Activated naive CD4-positive, alpha-beta T cell treated with anti-CD3 and anti-CD28 coated beads, Interleukin-2, amount 50 U/mL, for 72 hours (primary cell): ENCODE data around the gene STX16. TPM values are rescaled to one million over a fixed set of nuclear protein-coding genes. Genes with fewer than 3 reads are reported as not detected.

Experiments used
- total RNA-seq, 2 donors: library from RNA; stranded (reverse); gene quantifications; one replicate each; pipeline ENCODE4 v1.2.3, GENCODE V29; 2022

STX16 gene
- total RNA-seq, 2 donors from 2014 or later = 130 to 135 TPM

Other genes with a start within 250 kb of the STX16 start
- not detected for gene APCDD1L, start 135.9 kb upstream of the STX16 start, total RNA-seq
- 10 to 100 TPM; 12.8 to 21.6 TPM for gene NPEPL1, start 41.5 kb downstream of the STX16 start, total RNA-seq
- gene GNAS-AS1, start 199.6 kb downstream of the STX16 start, total RNA-seq = 1 to 10 TPM; 3.0 to 3.4 TPM
- 100 to 1,000 TPM; 624 to 863 TPM for gene GNAS, start 201.4 kb downstream of the STX16 start, total RNA-seq